IgD-negative memory B cell (primary cell): Measurements from ENCODE around the gene DUSP6. TPM values are rescaled to one million over a fixed set of nuclear protein-coding genes. Genes with fewer than 3 reads are reported as not detected.
A peak's percentile ranks its signal among the peaks of the same experiment; 100 is the strongest.

ENCODE experiments used
- H3K27ac Mint-ChIP-seq, 3 donors: one replicate each; pipeline ENCODE4 v1.8.0; 2020 to 2022; ENCODE audit warnings: mild to moderate bottlenecking in 3 of 3, mixed read lengths in 3 of 3, moderate library complexity in 1 of 3
- H3K27me3 Mint-ChIP-seq: one replicate; pipeline ENCODE4 v1.8.0; 2021; ENCODE audit warnings: mixed read lengths
- H3K36me3 Mint-ChIP-seq: one replicate; pipeline ENCODE4 v1.8.0; 2020; ENCODE audit warnings: mild to moderate bottlenecking, mixed read lengths
- H3K4me1 Mint-ChIP-seq, 3 donors: one replicate each; pipeline ENCODE4 v1.8.0; 2020 to 2022; ENCODE audit warnings: mixed read lengths in 3 of 3, mild to moderate bottlenecking in 1 of 3
- H3K4me3 Mint-ChIP-seq, 4 donors: one replicate each; pipeline ENCODE4 v1.8.0; 2020 to 2022; ENCODE audit warnings: mild to moderate bottlenecking in 4 of 4, mixed read lengths in 4 of 4, moderate library complexity in 3 of 4
- H3K9me3 Mint-ChIP-seq, 3 donors: one replicate each; pipeline ENCODE4 v1.8.0; 2020 to 2021; ENCODE audit warnings: mixed read lengths in 3 of 3, mild to moderate bottlenecking in 1 of 3
- polyA plus RNA-seq: library from polyadenylated mRNA; unstranded; fragments of 300-500 nt; fragmentation: Illumina TruSeq; gene quantifications from one replicate; pipeline ENCODE4 v1.2.3, GENCODE V29; 2021

The DUSP6 gene
- polyA plus RNA-seq, 1 donor from 2014 or later: 7.7 TPM

GRCh38 chr12:89364631-89365030 is 12.3 kb upstream of the DUSP6 start:
- no peaks in the 10 kb centered on the region for H3K9me3 Mint-ChIP-seq
- H3K27me3 Mint-ChIP-seq: no peaks in the 10 kb centered on the region
- peaks cover 2% of the 10 kb centered on the region for H3K36me3 Mint-ChIP-seq
- H3K4me3 Mint-ChIP-seq: no peak overlapping the region
- H3K4me1 Mint-ChIP-seq: peaks cover 0 to 4% (median 2%) of the 10 kb centered on the region in 3 donors
- H3K27ac Mint-ChIP-seq: no peak overlapping the region

- H3K9me3 Mint-ChIP-seq: no peaks in the 10 kb centered on the region
- H3K4me3 Mint-ChIP-seq: no peak overlapping the region
- H3K36me3 Mint-ChIP-seq: peaks cover 5% of the 10 kb centered on the region
- H3K4me1 Mint-ChIP-seq: peaks cover 0 to 4% (median 2%) of the 10 kb centered on the region in 3 donors
- H3K27ac Mint-ChIP-seq: no peak overlapping the region
- H3K27me3 Mint-ChIP-seq: no peaks in the 10 kb centered on the region
These were observed 11.8 kb upstream of the DUSP6 start for GRCh38 chr12:89364058-89364457.

GRCh38 chr12:89363582-89363981 is 11.3 kb upstream of the DUSP6 start:
- Mint-ChIP-seq H3K27ac (no peak overlapping the region), H3K9me3 (no peaks in the 10 kb centered on the region), H3K27me3 (no peaks in the 10 kb centered on the region), H3K4me1 (peaks cover 0 to 4% (median 2%) of the 10 kb centered on the region in 3 donors), H3K36me3 (peaks cover 5% of the 10 kb centered on the region), H3K4me3 (no peak overlapping the region)

GRCh38 chr12:89363084-89363483 is 10.8 kb upstream of the DUSP6 start:
- H3K36me3 Mint-ChIP-seq: peaks cover 5% of the 10 kb centered on the region
- H3K4me1 Mint-ChIP-seq: peaks cover 0 to 4% (median 2%) of the 10 kb centered on the region in 3 donors
- no peaks in the 10 kb centered on the region for H3K9me3 Mint-ChIP-seq
- H3K27me3 Mint-ChIP-seq: peaks cover 1% of the 10 kb centered on the region
- no peak overlapping the region for H3K27ac Mint-ChIP-seq
- H3K4me3 Mint-ChIP-seq: no peak overlapping the region

GRCh38 chr12:89359615-89360014 is 7.3 kb upstream of the DUSP6 start:
- Mint-ChIP-seq H3K4me1 (peaks cover 3 to 10% (median 10%) of the 10 kb centered on the region in 3 donors), H3K27me3 (peaks cover 2% of the 10 kb centered on the region), H3K4me3 (peak overlapping the region in 1 of 4 donors; percentile 36), H3K27ac (no peak overlapping the region), H3K36me3 (peaks cover 5% of the 10 kb centered on the region), H3K9me3 (no peaks in the 10 kb centered on the region)

GRCh38 chr12:89358805-89359204 is 6.5 kb upstream of the DUSP6 start:
- Mint-ChIP-seq H3K4me1 (peaks cover 5 to 13% (median 12%) of the 10 kb centered on the region in 3 donors), H3K36me3 (peaks cover 5% of the 10 kb centered on the region), H3K4me3 (peak overlapping the region in 1 of 4 donors; percentile 36), H3K9me3 (no peaks in the 10 kb centered on the region), H3K27ac (no peak overlapping the region), H3K27me3 (peaks cover 2% of the 10 kb centered on the region)

- peaks cover 2% of the 10 kb centered on the region for H3K27me3 Mint-ChIP-seq
- no peaks in the 10 kb centered on the region for H3K9me3 Mint-ChIP-seq
- peaks cover 5% of the 10 kb centered on the region for H3K36me3 Mint-ChIP-seq
- no peak overlapping the region for H3K27ac Mint-ChIP-seq
- peaks cover 10 to 16% (median 16%) of the 10 kb centered on the region in 3 donors for H3K4me1 Mint-ChIP-seq
- H3K4me3 Mint-ChIP-seq: no peak overlapping the region
These were observed 5.0 kb upstream of the DUSP6 start for GRCh38 chr12:89357297-89357730.

- Mint-ChIP-seq H3K27me3 (peaks cover 2% of the 10 kb centered on the region), H3K27ac (no peak overlapping the region), H3K4me3 (peak overlapping the region in 2 of 4 donors; percentile 57 to 99), H3K4me1 (peaks cover 11 to 25% (median 19%) of the 10 kb centered on the region in 3 donors), H3K9me3 (no peaks in the 10 kb centered on the region), H3K36me3 (peaks cover 5% of the 10 kb centered on the region)
These were observed 3.9 kb upstream of the DUSP6 start for GRCh38 chr12:89356069-89356665.

- Mint-ChIP-seq H3K27me3 (peaks cover 2% of the 10 kb centered on the region), H3K9me3 (no peaks in the 10 kb centered on the region), H3K36me3 (peaks cover 5% of the 10 kb centered on the region), H3K4me3 (peak overlapping the region; percentile 95 to 99 (median 98)), H3K27ac (peak overlapping the region in 2 of 3 donors; percentile 89 to 98), H3K4me1 (peaks cover 16 to 32% (median 26%) of the 10 kb centered on the region in 3 donors)
These were observed 3.2 kb upstream of the DUSP6 start for GRCh38 chr12:89355243-89356068.

GRCh38 chr12:89354612-89355067 is 2.3 kb upstream of the DUSP6 start:
- Mint-ChIP-seq H3K4me1 (peaks cover 22 to 40% (median 33%) of the 10 kb centered on the region in 3 donors), H3K27me3 (peaks cover 2% of the 10 kb centered on the region), H3K36me3 (peaks cover 5% of the 10 kb centered on the region), H3K27ac (peak overlapping the region; percentile 89 to 98 (median 95)), H3K4me3 (peak overlapping the region; percentile 95 to 99 (median 98)), H3K9me3 (no peaks in the 10 kb centered on the region)

- Mint-ChIP-seq H3K36me3 (peaks cover 2% of the 10 kb centered on the region), H3K27me3 (peaks cover 2% of the 10 kb centered on the region), H3K4me1 (peaks cover 24 to 46% (median 39%) of the 10 kb centered on the region in 3 donors), H3K9me3 (no peaks in the 10 kb centered on the region), H3K27ac (peak overlapping the region; percentile 89 to 98 (median 95)), H3K4me3 (peak overlapping the region; percentile 95 to 99 (median 98))
These were observed 1.7 kb upstream of the DUSP6 start for GRCh38 chr12:89353823-89354611.

- Mint-ChIP-seq H3K9me3 (no peaks in the 10 kb centered on the region), H3K4me3 (peak overlapping the region; percentile 95 to 99 (median 98)), H3K4me1 (peaks cover 28 to 47% (median 44%) of the 10 kb centered on the region in 3 donors), H3K27me3 (peaks cover 2% of the 10 kb centered on the region), H3K36me3 (peaks cover 2% of the 10 kb centered on the region), H3K27ac (peak overlapping the region; percentile 69 to 96 (median 95))
These were observed 1.0 kb upstream of the DUSP6 start for GRCh38 chr12:89353188-89353822.

- no peaks in the 10 kb centered on the region for H3K36me3 Mint-ChIP-seq
These were observed 134 bp downstream of the DUSP6 start for GRCh38 chr12:89352242-89352491.

GRCh38 chr12:89351489-89352241 is 636 bp downstream of the DUSP6 start:
- Mint-ChIP-seq H3K27me3 (peaks cover 1% of the 10 kb centered on the region), H3K36me3 (no peaks in the 10 kb centered on the region)

More at GRCh38 chr12:89352242-89352491, 134 bp downstream of the DUSP6 start:
- Mint-ChIP-seq H3K4me3 (peak overlapping the region; percentile 85 to 99 (median 96)), H3K27ac (peak overlapping the region; percentile 73 to 96 (median 95)), H3K27me3 (peaks cover 1% of the 10 kb centered on the region), H3K4me1 (peaks cover 29 to 52% (median 52%) of the 10 kb centered on the region in 3 donors), H3K9me3 (no peaks in the 10 kb centered on the region)

More at GRCh38 chr12:89351489-89352241, 636 bp downstream of the DUSP6 start:
- Mint-ChIP-seq H3K4me3 (peak overlapping the region; percentile 85 to 99 (median 96)), H3K27ac (peak overlapping the region; percentile 73 to 96 (median 95)), H3K4me1 (peaks cover 33 to 57% (median 55%) of the 10 kb centered on the region in 3 donors), H3K9me3 (no peaks in the 10 kb centered on the region)
